SJSA1 (cell line): ENCODE data around the gene ZNF488. TPM values are rescaled to one million over a fixed set of nuclear protein-coding genes. Genes with fewer than 3 reads are reported as not detected.
A peak's percentile ranks its signal among the peaks of the same experiment; 100 is the strongest.

Source experiments
- DNase-seq, 2 experiments: peaks; one replicate each; pipeline ENCODE4 v3.0.0-alpha.2; 2015 to 2020; ENCODE audit warnings: low spot score in 2 of 2, low read depth in 1 of 2
- H3K27ac ChIP-seq: fragments of 250-450 bp; sonication (Bioruptor Pico); 2 replicates; pipeline ENCODE4 v1.5.1; 2020; ENCODE audit warnings: mild to moderate bottlenecking, moderate library complexity
- H3K27me3 ChIP-seq: fragments of 250-450 bp; sonication (Bioruptor Pico); replicated peaks from 2 replicates; pipeline ENCODE4 v1.5.1; 2020; ENCODE audit warnings: mild to moderate bottlenecking, moderate library complexity
- H3K36me3 ChIP-seq: fragments of 250-450 bp; sonication (Bioruptor Pico); 2 replicates; pipeline ENCODE4 v1.5.1; 2020; ENCODE audit warnings: mild to moderate bottlenecking
- H3K4me1 ChIP-seq: fragments of 250-450 bp; sonication (Bioruptor Pico); replicated peaks from 2 replicates; pipeline ENCODE4 v1.6.1; 2021; ENCODE audit warnings: mild to moderate bottlenecking
- H3K4me3 ChIP-seq: fragments of 250-450 bp; sonication (Bioruptor Pico); 2 replicates; pipeline ENCODE4 v1.5.1; 2020; ENCODE audit warnings: mild to moderate bottlenecking
- H3K9me3 ChIP-seq: fragments of 250-450 bp; sonication (Bioruptor Pico); replicated peaks from 2 replicates; pipeline ENCODE4 v1.5.1; 2020; ENCODE audit warnings: mild to moderate bottlenecking
- total RNA-seq: library from RNA; depleted of rRNA; stranded (reverse); fragments of >200 nt; shearing (Covaris generic); gene quantifications from 2 replicates; pipeline ENCODE4 v1.2.3, GENCODE V29; 2014

ZNF488 gene
- total RNA-seq, 1 experiment from 2014 or later: 1.2 TPM

DNA sequence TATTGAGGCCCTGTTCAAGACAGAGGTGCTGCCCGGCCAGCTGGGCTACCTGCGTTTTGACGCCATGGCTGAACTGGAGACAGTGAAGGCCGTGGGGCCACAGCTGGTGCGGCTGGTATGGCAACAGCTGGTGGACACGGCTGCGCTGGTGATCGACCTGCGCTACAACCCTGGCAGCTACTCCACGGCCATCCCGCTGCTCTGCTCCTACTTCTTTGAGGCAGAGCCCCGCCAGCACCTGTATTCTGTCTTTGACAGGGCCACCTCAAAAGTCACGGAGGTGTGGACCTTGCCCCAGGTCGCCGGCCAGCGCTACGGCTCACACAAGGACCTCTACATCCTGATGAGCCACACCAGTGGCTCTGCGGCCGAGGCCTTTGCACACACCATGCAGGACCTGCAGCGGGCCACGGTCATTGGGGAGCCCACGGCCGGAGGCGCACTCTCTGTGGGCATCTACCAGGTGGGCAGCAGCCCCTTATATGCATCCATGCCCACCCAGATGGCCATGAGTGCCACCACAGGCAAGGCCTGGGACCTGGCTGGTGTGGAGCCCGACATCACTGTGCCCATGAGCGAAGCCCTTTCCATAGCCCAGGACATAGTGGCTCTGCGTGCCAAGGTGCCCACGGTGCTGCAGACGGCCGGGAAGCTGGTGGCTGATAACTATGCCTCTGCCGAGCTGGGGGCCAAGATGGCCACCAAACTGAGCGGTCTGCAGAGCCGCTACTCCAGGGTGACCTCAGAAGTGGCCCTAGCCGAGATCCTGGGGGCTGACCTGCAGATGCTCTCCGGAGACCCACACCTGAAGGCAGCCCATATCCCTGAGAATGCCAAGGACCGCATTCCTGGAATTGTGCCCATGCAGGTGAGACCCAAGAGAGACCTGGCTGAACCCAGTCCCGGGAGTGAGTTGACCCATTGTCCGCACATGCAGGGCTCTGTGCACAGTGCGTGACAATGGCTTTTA lies 33.1 kb downstream of the ZNF488 start:
- Histone ChIP-seq H3K4me3 (no peak overlapping the region), H3K4me1 (no peaks in the 10 kb centered on the region), H3K27ac (no peak overlapping the region), H3K9me3 (no peaks in the 10 kb centered on the region), H3K36me3 (no peaks in the 10 kb centered on the region), H3K27me3 (no peaks in the 10 kb centered on the region)
- DNase-seq: no peak

DNA sequence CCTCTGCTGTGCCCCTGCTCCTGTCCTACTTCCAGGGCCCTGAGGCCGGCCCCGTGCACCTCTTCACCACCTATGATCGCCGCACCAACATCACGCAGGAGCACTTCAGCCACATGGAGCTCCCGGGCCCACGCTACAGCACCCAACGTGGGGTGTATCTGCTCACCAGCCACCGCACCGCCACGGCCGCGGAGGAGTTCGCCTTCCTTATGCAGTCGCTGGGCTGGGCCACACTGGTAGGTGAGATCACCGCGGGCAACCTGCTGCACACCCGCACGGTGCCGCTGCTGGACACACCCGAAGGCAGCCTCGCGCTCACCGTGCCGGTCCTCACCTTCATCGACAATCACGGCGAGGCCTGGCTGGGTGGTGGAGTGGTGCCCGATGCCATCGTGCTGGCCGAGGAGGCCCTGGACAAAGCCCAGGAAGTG lies 34.1 kb downstream of the ZNF488 start:
- Histone ChIP-seq H3K4me3 (no peak overlapping the region), H3K27ac (no peak overlapping the region), H3K9me3 (no peaks in the 10 kb centered on the region), H3K4me1 (no peaks in the 10 kb centered on the region), H3K27me3 (peaks cover 3% of the 10 kb centered on the region), H3K36me3 (no peaks in the 10 kb centered on the region)
- DNase-seq: no peak

DNA sequence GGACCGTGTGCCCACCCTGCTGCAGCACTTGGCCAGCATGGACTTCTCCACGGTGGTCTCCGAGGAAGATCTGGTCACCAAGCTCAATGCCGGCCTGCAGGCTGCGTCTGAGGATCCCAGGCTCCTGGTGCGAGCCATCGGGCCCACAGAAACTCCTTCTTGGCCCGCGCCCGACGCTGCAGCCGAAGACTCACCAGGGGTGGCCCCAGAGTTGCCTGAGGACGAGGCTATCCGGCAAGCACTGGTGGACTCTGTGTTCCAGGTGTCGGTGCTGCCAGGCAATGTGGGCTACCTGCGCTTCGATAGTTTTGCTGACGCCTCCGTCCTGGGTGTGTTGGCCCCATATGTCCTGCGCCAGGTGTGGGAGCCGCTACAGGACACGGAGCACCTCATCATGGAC lies 34.6 kb downstream of the ZNF488 start:
- no peaks in the 10 kb centered on the region for H3K4me1 ChIP-seq
- H3K4me3 ChIP-seq: no peak overlapping the region
- no peaks in the 10 kb centered on the region for H3K9me3 ChIP-seq
- H3K27me3 ChIP-seq: peaks cover 8% of the 10 kb centered on the region
- H3K27ac ChIP-seq: no peak overlapping the region
- DNase-seq: no peak
- H3K36me3 ChIP-seq: no peaks in the 10 kb centered on the region

DNA sequence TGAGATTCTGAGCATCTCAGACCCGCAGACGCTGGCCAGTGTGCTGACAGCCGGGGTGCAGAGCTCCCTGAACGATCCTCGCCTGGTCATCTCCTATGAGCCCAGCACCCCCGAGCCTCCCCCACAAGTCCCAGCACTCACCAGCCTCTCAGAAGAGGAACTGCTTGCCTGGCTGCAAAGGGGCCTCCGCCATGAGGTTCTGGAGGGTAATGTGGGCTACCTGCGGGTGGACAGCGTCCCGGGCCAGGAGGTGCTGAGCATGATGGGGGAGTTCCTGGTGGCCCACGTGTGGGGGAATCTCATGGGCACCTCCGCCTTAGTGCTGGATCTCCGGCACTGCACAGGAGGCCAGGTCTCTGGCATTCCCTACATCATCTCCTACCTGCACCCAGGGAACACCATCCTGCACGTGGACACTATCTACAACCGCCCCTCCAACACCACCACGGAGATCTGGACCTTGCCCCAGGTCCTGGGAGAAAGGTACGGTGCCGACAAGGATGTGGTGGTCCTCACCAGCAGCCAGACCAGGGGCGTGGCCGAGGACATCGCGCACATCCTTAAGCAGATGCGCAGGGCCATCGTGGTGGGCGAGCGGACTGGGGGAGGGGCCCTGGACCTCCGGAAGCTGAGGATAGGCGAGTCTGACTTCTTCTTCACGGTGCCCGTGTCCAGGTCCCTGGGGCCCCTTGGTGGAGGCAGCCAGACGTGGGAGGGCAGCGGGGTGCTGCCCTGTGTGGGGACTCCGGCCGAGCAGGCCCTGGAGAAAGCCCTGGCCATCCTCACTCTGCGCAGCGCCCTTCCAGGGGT lies 35.2 kb downstream of the ZNF488 start:
- no peak for DNase-seq
- no peaks in the 10 kb centered on the region for H3K4me1 ChIP-seq
- no peaks in the 10 kb centered on the region for H3K36me3 ChIP-seq
- H3K9me3 ChIP-seq: no peaks in the 10 kb centered on the region
- no peak overlapping the region for H3K27ac ChIP-seq
- peaks cover 12% of the 10 kb centered on the region for H3K27me3 ChIP-seq
- H3K4me3 ChIP-seq: no peak overlapping the region

DNA sequence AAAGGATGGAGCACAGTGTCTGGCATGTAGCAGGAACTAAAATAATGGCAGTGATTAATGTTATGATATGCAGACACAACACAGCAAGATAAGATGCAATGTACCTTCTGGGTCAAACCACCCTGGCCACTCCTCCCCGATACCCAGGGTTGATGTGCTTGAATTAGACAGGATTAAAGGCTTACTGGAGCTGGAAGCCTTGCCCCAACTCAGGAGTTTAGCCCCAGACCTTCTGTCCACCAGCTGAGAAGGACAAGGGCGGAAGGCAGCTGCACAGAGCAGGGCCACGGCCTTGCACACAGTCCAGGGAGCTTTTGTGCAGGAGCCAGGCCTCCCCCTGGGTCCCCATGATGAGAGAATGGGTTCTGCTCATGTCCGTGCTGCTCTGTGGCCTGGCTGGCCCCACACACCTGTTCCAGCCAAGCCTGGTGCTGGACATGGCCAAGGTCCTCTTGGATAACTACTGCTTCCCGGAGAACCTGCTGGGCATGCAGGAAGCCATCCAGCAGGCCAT lies 35.9 kb downstream of the ZNF488 start, which contains the start of gene RBP3:
Gene RBP3 (plus strand): TSS at position 226 of the 514 bp plus-strand sequence. CDS start 122 bp downstream, at position 348.
- Histone ChIP-seq H3K27ac (no peak within 1 kb of the TSS), H3K4me1 (no peaks in the 10 kb centered on the region), H3K36me3 (no peaks in the 10 kb centered on the region), H3K27me3 (peaks cover 12% of the 10 kb centered on the region), H3K4me3 (no peak within 1 kb of the TSS), H3K9me3 (no peaks in the 10 kb centered on the region)
- DNase-seq: no peak

DNA sequence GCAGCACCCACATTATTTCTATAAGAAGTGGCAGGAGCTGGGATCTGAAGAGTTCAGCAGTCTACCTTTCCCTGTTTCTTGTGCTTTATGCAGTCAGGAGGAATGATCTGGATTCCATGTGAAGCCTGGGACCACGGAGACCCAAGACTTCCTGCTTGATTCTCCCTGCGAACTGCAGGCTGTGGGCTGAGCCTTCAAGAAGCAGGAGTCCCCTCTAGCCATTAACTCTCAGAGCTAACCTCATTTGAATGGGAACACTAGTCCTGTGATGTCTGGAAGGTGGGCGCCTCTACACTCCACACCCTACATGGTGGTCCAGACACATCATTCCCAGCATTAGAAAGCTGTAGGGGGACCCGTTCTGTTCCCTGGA lies 36.8 kb downstream of the ZNF488 start:
- no peak for DNase-seq
- Histone ChIP-seq H3K9me3 (no peaks in the 10 kb centered on the region), H3K4me1 (no peaks in the 10 kb centered on the region), H3K27me3 (peaks cover 16% of the 10 kb centered on the region), H3K27ac (no peak overlapping the region), H3K36me3 (no peaks in the 10 kb centered on the region), H3K4me3 (no peak overlapping the region)

DNA sequence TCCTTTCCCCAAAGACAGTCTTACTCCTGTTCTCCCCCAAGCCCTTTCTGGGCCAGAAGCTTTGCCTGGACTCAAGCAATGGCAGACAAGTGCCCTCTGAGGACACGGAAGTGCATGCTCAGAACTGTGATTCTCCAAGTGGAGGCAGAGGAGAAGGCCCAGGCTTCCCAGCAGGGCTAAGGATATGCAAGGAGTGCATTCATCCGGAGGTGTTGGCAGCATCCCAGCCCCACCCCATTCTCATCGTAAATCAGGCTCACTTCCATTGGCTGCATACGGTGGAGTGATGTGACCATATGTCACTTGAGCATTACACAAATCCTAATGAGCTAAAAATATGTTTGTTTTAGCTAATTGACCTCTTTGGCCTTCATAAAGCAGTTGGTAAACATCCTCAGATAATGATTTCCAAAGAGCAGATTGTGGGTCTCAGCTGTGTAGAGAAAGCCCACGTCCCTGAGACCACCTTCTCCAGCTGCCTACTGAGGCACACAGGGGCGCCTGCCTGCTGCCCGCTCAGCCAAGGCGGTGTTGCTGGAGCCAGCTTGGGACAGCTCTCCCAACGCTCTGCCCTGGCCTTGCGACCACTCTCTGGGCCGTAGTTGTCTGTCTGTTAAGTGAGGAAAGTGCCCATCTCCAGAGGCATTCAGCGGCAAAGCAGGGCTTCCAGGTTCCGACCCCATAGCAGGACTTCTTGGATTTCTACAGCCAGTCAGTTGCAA lies 37.4 kb downstream of the ZNF488 start:
- no peak for DNase-seq
- Histone ChIP-seq H3K36me3 (no peaks in the 10 kb centered on the region), H3K4me1 (no peaks in the 10 kb centered on the region), H3K27me3 (peaks cover 16% of the 10 kb centered on the region), H3K27ac (no peak overlapping the region), H3K9me3 (no peaks in the 10 kb centered on the region), H3K4me3 (no peak overlapping the region)

DNA sequence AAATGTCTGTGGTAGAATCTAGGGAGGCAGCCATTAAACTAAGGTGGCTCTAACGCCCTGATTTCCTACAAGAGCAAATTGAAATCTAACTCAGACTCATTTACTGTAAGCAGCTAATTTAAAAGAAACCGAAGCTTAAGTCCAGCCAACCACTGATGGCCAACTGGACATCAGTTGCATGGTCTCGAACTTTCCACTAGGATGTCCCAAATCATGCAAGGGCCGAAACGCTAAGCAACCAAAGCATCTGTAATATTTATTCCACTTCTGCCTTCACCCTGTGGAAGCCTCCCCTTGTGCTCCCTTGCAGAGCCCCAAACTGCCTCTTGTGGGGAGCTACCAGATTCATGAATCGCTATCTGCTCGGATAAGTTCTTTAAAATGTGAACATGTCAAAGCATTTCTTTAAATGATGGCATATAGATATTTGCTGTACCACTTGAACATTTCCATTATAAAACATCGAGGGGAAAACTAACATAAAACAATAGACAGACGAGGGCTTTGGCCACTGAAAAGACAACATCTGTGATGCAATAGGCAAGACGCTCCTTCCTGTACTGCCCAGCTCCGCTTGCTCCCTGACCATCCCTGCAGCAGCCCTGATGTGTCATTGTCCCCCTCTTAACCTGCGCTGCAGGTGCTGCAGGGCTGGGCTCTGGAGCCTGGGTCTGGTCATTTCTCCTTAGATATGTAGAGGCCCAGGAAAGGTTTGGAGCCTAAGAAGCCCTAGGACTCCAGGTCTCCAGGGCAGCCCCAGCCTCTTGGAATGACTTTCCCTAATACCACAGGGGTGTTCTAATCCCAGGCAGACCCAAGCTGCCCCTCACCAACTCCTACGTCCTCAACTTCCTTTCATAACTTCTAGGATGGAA lies 38.9 kb downstream of the ZNF488 start:
- Histone ChIP-seq H3K4me3 (no peak overlapping the region), H3K4me1 (no peaks in the 10 kb centered on the region), H3K36me3 (no peaks in the 10 kb centered on the region), H3K9me3 (no peaks in the 10 kb centered on the region), H3K27me3 (peaks cover 16% of the 10 kb centered on the region), H3K27ac (no peak overlapping the region)
- no peak for DNase-seq

DNA sequence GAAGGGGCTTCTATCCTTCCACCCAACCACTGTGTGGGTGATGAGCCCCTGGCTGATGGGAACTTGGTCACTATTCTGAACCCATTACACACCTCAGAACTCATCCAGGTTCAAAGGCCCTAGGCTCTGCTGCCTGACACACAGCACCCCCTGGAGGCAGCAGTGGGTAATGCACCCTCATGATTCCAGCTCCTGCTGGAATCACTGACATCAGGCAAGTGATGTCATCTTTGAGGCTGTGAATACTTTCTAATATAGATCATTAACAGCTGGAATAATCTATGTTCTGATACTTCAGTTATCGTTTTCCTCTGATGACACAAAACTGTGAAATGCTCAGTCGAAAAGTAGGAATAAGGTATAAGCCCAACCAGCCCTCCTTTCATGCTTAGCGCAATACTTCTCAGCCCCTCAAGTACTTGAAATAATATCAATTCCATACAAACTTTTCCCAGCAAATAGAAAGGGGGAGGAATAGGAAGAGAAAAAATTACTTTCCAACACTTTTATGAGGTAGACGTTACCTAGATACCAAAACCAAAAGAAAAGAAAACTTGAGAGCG lies 43.4 kb downstream of the ZNF488 start:
- Histone ChIP-seq H3K27me3 (peaks cover 16% of the 10 kb centered on the region), H3K27ac (no peak overlapping the region), H3K9me3 (no peaks in the 10 kb centered on the region), H3K4me3 (no peak overlapping the region), H3K36me3 (no peaks in the 10 kb centered on the region), H3K4me1 (peaks cover 12% of the 10 kb centered on the region)
- DNase-seq: peak; percentile 48 to 62

DNA sequence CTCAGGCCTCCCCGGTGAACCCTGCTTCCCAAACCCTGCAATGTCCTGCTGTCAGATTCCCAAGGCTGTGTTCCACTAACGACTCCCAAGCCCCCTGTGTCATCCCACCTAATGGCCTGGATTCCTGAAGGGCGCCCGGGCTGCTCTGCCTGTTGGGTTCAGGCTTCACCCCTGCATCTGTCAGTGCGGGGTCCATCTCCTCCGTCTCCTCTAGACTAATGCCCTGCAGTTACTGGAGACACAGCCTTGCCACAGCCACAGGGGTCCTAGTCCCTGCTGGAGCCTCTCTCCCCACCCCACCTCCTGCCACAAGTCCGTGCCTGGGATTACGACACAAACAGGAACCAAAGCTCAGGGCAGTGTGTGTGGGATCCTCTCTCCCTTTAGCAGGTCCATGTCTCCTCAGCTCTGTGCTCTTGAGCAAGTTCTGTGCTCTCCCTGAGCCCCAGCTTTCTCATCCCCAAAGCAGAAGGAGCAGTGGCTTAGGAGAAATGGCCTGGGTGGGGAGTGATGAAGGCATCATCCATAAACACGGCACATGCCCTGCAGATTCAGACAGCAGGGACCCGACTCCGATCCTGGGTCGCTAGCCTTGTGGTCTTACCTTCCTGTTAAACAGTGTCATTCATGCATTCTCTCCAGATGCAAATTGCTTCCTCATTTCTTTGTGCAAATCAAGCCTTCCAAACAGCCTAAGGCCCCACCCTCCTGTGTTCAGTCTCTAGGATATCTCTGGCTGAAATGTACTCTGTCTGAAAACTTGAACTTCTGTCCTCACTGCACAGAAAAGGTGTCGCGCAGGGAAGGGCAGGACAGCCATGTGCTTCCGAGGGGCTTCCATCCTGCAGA lies 44.1 kb downstream of the ZNF488 start:
- H3K27me3 ChIP-seq: peaks cover 13% of the 10 kb centered on the region
- no peaks in the 10 kb centered on the region for H3K9me3 ChIP-seq
- H3K4me3 ChIP-seq: no peak overlapping the region
- DNase-seq: no peak
- H3K27ac ChIP-seq: no peak overlapping the region
- no peaks in the 10 kb centered on the region for H3K36me3 ChIP-seq
- peaks cover 12% of the 10 kb centered on the region for H3K4me1 ChIP-seq

DNA sequence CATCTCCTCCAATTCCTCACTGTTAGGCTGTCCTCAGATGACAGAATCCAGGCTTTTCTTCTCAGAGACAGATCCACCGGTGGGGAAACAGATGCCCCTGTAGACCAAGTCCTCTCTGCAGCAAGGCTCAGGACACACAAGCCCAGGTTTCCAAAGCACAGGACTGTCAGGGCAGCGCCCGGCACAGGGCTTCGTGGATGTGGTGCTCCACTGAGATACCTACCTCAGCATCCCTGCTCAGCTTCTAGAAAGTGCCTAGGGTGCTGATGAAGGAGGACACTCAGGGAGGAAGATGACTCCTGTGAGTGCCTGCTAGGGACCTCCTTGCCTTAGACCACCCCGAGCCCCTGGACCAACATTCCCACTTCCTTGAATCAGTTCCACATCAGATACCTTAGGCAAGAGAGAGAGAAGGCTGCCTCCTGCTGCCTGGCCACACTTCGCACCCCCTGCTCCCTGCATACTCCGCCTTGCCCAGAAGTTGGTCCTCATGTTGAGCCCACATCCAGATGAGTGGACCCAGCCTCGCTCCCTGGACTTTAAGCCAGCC lies 44.8 kb downstream of the ZNF488 start:
- Histone ChIP-seq H3K27me3 (peaks cover 6% of the 10 kb centered on the region), H3K27ac (no peak overlapping the region)
- no peak for DNase-seq

More for the DNA sequence above, 44.8 kb downstream of the ZNF488 start:
- H3K36me3 ChIP-seq: no peaks in the 10 kb centered on the region
- no peak overlapping the region for H3K4me3 ChIP-seq
- peaks cover 12% of the 10 kb centered on the region for H3K4me1 ChIP-seq
- H3K9me3 ChIP-seq: no peaks in the 10 kb centered on the region
